Right hindlimb (tissue), 1 donor: Measurements from ENCODE around the gene TSPAN7.

Experiments
- DNase-seq: peaks from one replicate; pipeline ENCODE4 v3.0.0-alpha.2; 2018

TSPAN7 gene

DNA sequence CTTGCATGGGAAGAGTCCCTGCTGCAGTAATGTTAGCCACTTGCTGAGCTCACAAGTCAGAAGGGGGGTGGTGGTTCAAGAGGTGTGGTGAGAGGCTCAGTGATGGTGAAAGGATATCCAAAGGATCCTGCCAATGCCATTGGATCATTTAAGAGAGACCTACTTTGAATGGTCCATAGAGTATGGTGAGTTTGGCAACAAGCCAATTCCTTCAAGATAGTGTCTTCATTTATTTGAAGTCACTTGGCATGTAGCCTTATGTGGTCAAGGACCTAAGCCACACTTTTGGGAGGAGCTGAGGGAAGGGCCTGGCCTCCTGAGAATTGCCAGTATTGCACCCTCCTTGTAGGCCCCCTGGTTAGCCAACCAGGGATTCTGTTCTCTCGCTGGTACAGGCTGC is 87.9 kb downstream of the TSPAN7 start:
- no peak for DNase-seq

- DNase-seq = no peak
These were observed 88.6 kb downstream of the TSPAN7 start for GRCh38 chrX:38649674-38650647.

DNA sequence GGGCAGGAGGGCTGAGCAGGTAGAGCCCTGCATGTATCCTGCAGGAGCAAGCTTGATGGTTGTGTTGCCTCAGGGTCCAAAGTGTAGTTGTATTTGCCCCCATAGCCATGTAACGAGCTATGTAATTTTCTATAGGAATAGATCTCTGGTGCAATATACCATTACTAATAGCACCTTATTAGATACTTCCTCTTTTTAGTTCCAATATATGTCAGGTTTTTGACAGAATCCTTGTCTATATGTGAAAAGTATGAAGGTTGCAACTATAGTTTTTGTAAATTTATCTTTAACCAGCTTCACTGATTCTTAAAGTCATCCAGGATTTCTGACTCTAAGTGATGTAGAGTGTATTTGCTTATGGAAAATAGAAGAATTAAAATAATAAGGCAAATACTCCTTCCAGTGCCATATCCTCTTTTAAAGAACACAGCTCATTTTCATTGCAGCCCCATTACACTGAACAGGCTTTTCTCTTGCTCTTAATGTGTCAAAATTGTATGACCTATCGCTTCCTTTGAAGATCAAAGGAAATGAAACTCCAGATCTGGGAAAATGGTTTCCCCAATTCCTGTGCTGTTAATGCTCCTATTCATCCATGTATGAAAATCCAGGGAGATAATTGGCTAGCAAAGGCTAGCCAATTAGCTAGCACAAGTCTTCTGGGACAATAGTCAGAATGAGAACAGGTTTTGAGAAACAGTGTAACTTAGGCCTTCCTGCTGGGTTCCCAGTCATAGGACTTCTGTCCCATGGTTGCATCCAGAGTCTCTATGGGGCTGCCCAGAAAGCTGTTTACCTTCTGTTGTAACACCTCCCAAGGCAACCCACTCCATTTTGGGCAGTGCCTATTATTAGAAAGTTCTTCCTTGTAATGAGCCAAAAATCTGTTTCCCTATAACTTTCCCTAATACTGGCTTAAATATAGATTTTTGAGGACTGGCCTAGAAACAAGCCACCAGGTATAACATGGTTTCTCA is 90.6 kb downstream of the TSPAN7 start:
- no peak for DNase-seq

DNA sequence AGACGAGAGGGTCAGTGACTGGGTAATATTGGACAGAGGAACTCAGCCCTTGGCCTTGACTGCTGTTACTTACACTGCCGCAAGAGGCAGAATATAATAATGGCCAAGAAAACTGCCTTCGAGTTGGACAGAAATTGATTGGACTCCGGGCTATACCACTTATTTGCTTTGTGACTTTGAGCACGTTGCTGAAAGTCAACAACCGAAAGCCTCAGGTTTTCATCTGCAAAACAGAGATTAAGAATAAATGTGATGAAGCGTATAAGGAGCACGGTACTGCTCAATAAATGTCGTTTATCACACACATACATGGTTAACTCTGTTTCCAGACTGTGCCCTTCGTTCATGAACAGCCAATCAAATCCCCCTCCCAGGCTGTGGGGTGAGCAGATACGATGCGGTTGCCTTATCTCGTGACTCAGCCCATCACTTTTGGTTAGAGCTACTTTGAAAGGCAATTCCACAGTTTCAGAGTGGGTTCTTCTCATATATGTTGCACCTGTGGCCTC is 91.6 kb downstream of the TSPAN7 start:
- DNase-seq = no peak

- DNase-seq = no peak
These were observed 93.0 kb downstream of the TSPAN7 start for GRCh38 chrX:38654302-38654701.

- no peak for DNase-seq
These were observed 95.1 kb downstream of the TSPAN7 start for GRCh38 chrX:38656350-38656915.

- DNase-seq = no peak
These were observed 96.2 kb downstream of the TSPAN7 start for GRCh38 chrX:38657562-38657961.

- no peak for DNase-seq
These were observed 99.2 kb downstream of the TSPAN7 start for GRCh38 chrX:38660395-38661102.

GRCh38 chrX:38661103-38661441 is 99.7 kb downstream of the TSPAN7 start:
- no peak for DNase-seq

DNA sequence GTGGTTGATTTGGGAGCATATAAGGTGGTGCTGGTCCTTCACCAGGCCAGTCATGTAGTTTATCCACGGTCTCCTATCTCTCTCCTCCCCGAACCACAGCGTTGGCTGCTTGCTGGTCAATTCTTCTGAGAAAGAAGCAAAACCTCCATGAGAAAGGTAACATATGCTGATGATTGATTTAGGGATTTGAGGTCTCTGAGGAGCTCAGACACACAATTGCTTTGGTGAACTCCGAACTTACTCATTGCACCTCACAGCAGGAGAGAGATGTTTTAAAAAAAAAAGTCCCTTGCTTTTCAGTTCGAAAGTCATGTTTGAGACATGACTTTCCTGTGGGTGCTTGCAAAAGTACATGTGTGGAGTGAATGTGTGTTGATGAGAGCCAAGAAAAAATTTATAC is 100.2 kb downstream of the TSPAN7 start:
- DNase-seq = no peak

DNA sequence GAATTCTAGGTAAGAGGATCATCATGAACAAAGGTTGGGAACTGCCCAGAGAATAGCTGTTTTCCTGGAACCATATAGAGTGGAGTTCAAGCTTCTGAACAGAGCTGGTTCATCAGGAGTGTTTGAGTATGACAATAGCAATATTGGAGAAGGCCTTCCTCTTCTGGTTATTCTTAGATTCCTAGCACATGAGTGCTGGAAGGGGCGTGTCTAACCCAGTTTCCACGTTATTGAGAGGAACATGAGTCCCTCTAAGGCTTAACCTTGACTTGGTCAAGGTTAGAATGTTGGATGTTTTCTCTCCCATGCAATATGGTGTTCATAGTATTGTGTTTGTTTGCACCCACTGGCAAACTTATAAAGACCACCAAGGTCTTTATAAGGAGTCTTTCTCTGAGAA is 101.3 kb downstream of the TSPAN7 start:
- DNase-seq = no peak

DNA sequence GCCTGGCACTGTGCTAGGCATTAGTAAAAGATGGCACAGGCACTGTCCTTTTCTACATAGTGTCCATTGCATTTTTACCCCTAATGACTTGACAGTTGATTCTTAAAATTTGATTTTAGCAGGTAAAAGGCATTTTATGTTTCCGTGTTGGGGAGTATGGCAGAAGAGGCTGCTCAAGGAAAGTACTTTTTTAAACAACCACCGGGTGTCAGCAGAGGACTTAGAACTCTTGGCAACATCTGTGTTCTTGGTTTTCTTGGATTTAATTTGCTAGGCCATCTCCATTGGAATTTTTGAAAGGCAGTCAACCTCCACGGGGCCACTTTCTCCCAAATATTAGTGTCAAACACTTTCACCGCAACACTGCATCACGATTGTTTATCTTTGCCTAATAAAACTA is 102.9 kb downstream of the TSPAN7 start:
- no peak for DNase-seq

GRCh38 chrX:38666909-38667308 is 105.6 kb downstream of the TSPAN7 start:
- no peak for DNase-seq

DNA sequence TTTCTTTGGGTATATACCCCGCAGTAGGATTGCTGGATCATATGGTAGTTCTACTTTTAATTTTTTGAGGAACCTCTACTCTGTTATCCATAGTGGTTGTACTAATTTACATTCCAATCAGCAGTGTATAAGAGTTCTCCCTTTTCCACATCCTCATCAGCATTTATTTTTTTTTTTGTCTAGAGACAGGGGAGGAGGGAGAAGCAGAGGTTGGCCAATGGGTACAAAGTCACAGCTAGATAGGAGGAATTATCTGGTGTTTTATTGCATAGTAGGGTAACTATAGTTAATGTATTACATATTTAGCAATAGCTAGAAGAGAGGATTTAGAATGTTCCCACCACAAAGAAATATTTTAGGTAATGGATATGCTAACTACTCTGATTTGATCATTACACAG is 107.4 kb downstream of the TSPAN7 start:
- DNase-seq = no peak

- no peak for DNase-seq
These were observed 108.1 kb downstream of the TSPAN7 start for GRCh38 chrX:38669428-38669827.

- DNase-seq = no peak
These were observed 111.3 kb downstream of the TSPAN7 start for GRCh38 chrX:38672646-38673045.

- no peak for DNase-seq
These were observed 114.5 kb downstream of the TSPAN7 start for GRCh38 chrX:38675856-38676255.

DNA sequence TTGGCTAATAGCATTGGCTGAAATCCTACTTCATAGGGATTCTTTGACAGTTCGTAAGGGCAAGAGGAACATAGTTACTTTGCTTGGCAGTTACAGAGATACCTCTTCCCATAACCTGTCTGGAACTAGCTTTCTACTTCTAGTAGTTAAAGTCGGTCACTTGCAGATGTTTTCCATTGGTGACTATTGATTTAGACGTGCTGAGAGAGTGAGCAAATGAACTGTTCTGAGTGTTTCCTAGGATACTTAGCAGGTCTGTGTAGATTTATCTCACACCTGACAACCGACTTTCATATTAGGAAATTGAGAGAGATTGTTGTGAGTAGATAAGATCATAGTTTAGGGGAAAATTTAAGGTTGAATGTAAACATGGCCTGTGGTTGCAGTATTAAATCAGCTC is 116.8 kb downstream of the TSPAN7 start:
- no peak for DNase-seq

DNA sequence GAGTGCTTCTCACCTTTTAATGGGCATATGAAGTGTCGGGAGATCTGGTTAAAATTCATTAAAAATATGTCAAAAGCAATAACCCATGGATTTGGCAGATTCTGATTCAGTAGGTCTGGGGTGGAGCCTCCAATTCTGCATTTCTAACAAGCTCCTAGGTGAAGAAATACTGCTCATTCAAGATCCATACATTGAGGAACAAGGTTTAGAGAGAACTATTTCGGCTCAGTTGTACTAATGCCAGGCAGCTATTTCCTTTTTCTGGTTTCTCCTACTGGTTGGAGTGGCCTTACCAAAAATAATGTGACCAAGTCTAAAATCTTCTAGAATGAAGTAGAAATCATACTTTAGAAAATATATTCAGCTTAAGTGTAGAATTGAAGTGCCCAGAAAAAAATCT is 117.5 kb downstream of the TSPAN7 start:
- DNase-seq = no peak

GRCh38 chrX:38679695-38680094 is 118.4 kb downstream of the TSPAN7 start:
- no peak for DNase-seq

DNA sequence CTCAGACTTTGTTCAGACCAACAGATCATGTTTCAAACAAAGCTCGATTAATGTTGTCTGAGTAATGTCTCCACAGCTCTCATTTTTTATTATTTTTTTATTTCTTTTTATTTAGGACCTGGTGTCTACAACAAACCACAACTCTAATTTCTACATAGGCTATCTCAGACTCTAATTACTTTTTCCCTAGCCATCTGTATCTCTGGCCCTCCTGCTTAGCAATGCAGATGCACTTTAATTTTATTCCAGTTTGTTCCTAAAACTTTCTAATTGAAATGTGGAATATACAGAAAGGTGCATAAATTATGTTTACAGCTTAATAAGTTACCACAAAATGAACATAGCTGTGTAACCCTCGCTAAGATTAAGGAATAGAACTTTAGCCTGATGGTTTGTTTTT is 120.8 kb downstream of the TSPAN7 start:
- no peak for DNase-seq

- no peak for DNase-seq
These were observed 131.6 kb downstream of the TSPAN7 start for GRCh38 chrX:38692961-38693360.

GRCh38 chrX:38694394-38694793 is 133.1 kb downstream of the TSPAN7 start:
- DNase-seq = no peak
